Measurements from ENCODE around the gene MAPRE3.

MAPRE3 gene

GRCh38 chr2:27057184-27057583 lies 86.7 kb downstream of the MAPRE3 start:
- no peak for DNase-seq (ENCODE audit: extremely low read depth, low read depth)
- TF ChIP-seq CTCF (IDR thresholded peaks at IDR 0.05; ENCODE audit: low read depth, low read length), result no peak

DNA sequence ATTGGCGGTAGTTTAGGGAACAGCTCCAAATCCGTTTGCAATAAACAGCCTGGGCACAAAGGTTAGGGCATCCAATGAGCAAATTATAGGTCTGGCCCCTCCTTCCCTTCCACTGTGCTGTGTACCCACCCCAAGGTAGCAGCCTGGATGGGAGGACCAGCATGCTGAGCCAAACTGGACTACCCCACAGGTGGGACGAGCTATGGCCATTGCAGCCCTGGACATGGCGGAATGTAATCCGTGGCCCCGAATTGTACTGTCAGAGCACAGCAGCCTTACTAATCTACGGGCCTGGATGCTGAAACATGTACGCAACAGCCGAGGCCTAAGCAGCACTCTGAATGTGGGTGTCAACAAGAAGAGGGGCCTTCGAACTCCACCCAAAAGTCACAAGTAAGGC lies 87.8 kb downstream of the MAPRE3 start:
- TF ChIP-seq CTCF (IDR thresholded peaks at IDR 0.05; ENCODE audit: low read depth, low read length), result no peak
- no peak for DNase-seq (ENCODE audit: extremely low read depth, low read depth)

DNA sequence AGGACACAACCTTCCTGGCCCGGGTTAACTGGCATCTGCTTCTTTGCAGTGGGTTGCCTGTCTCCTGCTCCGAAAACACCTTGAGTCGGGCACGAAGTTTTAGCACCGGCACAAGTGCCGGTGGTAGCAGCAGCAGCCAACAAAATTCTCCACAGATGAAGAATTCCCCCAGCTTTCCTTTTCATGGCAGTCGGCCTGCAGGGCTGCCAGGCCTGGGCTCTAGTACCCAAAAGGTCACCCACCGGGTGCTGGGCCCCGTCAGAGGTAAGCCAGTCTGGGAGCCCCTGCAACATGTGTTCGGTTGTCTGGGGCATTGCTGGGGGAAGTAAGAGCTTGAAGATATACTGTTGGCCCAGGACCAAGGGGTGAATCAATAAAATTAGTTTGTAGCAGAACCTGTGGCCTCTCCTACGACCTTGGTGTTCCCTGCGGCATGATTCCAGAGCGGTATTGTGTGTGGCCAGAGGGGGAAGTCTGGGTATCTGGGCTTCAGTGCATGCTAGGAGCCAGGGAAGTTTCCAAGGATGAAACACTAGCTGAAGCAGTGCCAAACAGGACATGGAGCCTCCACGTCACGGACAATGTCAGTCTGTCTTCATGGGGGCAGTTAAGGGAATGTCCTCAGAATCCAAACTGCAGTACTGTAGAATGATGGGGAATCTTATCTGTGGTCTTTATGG lies 88.8 kb downstream of the MAPRE3 start:
- no peak for TF ChIP-seq CTCF (IDR thresholded peaks at IDR 0.05; ENCODE audit: low read depth, low read length)
- no peak for DNase-seq (ENCODE audit: extremely low read depth, low read depth)

- no peak for DNase-seq (ENCODE audit: extremely low read depth, low read depth)
- no peak for TF ChIP-seq CTCF (IDR thresholded peaks at IDR 0.05; ENCODE audit: low read depth, low read length)
Measured at GRCh38 chr2:27060323-27060722, 89.9 kb downstream of the MAPRE3 start.

DNA sequence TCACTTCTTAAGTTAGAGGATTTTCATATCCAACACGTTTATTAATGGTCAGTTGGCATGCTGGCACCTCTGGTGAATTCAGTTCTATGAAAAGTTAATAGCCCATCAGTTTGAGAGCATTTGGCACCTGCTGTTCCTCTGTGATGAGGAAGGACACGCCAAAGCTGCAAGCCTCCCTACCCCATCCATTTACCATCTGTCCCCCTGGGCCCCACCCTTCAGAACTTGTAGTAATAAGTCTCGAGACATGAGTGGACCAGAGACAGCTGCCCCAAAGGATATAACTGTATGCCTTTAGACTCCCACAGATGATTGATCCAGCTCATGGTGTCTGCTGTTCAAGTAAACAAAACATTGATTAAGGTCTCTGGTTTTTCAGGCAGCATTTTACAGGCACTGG lies 94.7 kb downstream of the MAPRE3 start:
- no peak for TF ChIP-seq CTCF (IDR thresholded peaks at IDR 0.05; ENCODE audit: low read depth, low read length)
- no peak for DNase-seq (ENCODE audit: extremely low read depth, low read depth)

DNA sequence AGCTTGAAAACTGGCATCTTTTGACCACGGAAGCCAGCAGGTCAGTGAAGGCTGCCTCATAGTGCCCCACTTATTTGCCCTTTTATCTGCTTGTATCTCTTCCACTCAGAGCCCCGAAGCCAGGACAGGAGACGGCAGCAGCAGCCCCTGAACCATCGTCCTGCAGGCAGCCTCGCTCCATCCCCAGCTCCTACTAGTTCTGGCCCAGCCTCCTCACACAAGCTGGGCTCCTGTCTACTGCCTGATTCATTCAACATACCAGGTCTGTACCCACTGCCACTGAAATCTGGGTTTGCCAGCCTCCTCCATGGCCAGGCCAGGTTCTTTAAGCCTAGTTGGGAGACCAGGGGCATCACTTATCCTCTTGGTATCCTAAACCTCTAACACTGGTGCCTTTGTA lies 96.9 kb downstream of the MAPRE3 start:
- TF ChIP-seq CTCF (IDR thresholded peaks at IDR 0.05; ENCODE audit: low read depth, low read length), result no peak
- no peak for DNase-seq (ENCODE audit: extremely low read depth, low read depth)

DNA sequence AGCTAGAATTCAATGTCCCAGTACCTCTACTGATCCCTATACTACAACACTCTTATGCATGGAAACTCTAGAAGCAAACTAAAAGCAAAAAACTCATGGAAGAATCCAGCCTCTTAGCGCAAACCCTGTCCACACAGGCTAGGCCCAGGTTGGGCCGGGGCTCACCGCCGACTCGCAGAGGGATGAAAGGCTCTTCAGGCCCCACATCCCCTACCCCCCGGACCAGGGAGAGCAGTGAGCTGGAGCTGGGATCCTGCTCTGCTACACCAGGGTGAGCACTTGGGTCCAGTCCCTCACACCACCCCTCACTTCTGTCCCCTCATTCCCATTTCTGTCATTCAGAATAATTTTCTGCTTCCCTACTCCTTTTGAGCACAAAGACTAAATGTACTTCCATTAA lies 99.0 kb downstream of the MAPRE3 start:
- no peak for DNase-seq (ENCODE audit: extremely low read depth, low read depth)
- TF ChIP-seq CTCF (IDR thresholded peaks at IDR 0.05; ENCODE audit: low read depth, low read length), result no peak

Measured in AG09319 (cell line).